ENCODE measurements around the gene U2AF2.

Gene U2AF2

GRCh38 chr19:55620410-55621204 lies 34.2 kb upstream of the U2AF2 start:
- DNase-seq: no peak

- no peak for DNase-seq
Measured at GRCh38 chr19:55621205-55621672, 33.6 kb upstream of the U2AF2 start.

- DNase-seq: no peak
Measured at GRCh38 chr19:55621673-55622231, 33.1 kb upstream of the U2AF2 start.

DNA sequence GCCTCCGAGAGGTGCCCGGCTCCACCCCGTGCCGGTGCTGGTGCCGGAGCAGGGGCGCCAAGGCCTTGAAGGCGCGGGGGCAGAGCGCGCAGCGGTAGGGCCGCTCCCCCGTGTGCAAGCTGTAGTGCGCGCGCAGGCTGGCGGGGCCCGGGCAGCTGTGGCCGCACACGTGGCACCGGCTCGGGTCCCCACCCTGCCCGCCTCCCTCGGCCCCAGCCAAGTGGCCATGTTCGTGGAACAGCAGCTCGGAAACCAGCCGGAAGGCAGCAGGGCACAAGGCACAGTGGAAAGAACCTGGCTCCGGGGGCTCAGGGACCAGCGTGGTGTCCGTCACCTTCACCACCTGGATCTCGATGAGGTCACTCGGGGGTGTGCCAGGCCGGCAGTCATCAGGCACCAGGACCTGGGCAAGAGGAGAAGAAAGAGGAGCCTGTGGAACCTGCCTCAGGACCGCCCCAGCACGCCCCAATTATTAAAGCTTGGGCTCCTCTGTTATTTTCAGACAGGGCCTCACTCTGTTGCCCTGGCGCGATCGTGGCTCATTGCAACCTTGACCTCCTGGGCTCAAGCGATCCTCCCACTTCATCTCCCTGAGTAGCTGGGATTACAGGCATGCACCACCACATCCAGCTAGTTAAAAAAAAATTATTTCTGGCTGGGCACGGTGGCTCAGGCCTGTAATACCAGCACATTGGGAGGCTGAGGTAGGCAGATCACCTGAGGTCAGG lies 32.4 kb upstream of the U2AF2 start:
- no peak for DNase-seq

DNA sequence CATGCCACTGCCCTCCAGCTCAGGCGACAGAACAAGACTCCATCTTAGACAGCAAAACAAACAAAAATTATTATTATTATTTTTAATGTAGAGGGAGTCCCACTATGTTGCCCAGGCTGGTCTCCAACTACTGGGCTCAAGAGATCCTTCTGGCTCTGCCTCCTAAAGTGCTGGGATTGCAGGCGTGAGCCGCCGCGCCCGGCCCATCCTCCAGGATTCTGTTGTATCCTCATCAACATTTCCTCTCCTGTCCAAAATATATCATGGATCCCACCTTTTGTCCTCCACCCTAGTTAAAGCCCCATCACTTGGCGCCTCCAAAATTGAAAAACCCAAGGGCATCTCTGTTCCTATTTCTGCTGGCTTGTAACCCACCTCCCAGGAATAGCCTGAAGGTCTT lies 31.7 kb upstream of the U2AF2 start:
- no peak for DNase-seq

DNA sequence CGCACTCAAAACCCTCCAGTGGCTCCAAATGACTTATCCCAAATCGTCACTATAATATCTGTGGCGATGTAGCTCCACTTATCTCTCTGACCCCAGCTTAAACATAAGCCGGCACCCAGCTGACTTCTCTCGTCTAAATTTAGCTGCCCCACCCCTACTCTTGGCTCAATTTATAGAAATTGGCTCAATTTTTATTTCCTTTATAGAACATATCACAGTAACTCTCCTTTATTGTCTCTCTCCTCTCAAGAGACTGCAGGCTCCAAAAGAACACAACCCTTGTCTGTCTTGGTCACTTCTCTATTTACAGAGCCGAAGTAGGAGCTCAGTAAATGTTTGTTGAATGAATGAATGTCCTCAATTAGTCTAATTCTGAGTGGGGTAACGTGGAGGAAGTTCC lies 31.3 kb upstream of the U2AF2 start:
- DNase-seq: no peak

GRCh38 chr19:55624109-55625003 lies 30.5 kb upstream of the U2AF2 start, which contains the start of gene ZNF784:
Gene ZNF784, minus strand, starts transcription at chr19:55624566. Its CDS starts 5 bp downstream, at chr19:55624561.
- DNase-seq: peak; percentile 84

DNA sequence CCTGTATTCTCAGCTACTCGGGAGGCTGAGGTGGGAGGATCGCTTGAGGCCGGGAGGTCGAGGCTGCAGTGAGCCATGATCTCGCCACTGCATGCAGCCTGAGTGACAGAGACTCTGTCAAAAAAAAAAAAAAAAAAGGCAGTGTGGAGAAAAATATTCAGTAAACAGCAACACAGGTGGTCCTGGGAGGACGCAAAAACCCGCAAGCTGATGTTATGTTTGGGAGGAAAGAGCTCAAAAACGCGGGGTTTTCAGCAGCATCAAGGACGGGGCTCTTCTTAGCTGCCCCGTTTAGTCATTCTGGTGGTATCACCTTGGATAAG lies 29.9 kb upstream of the U2AF2 start:
- DNase-seq: no peak

- no peak for DNase-seq
Measured at GRCh38 chr19:55626350-55626749, 28.5 kb upstream of the U2AF2 start.

- peak; percentile 74 for DNase-seq
Measured at GRCh38 chr19:55632463-55632834, 22.4 kb upstream of the U2AF2 start.

DNA sequence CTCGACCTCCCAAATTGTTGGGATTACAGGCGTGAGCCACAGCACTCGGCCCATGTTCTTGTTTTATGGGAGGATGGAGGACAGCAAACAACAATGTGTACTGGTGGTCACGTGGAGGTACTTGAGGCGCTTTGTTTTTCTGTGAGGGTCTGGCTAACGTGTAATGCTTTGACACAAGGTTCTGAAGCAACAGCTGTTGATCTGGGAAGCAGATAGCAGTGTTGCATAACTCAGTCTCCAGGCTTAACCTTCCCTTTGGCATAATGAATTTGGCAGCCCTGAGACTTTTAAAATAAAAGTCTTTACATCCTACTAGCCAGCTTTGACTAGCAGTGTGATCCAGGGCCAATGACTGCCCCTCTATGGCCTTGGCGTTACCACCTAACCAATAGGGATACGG lies 21.0 kb upstream of the U2AF2 start:
- no peak for DNase-seq

DNA sequence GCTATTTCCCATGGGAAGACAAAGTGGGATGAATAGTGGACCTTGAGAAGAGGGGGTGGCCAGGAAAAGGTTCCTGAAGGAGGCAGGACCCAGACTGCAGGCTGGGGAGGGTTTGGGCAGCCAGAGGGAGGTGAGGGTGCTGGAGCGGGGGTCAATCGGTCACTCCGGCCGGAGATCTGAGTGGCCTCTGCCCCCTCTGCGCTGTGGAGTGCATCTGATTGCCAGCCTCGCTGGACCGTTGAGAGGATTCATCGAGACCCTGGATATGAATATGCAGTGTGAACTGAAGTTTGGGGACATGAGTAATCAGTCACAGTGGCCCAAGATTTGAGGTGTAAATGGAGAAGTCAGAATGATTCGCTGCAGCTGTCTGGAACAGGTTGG lies 19.5 kb upstream of the U2AF2 start:
- DNase-seq: no peak

GRCh38 chr19:55635856-55636440 lies 18.9 kb upstream of the U2AF2 start:
- no peak for DNase-seq

DNA sequence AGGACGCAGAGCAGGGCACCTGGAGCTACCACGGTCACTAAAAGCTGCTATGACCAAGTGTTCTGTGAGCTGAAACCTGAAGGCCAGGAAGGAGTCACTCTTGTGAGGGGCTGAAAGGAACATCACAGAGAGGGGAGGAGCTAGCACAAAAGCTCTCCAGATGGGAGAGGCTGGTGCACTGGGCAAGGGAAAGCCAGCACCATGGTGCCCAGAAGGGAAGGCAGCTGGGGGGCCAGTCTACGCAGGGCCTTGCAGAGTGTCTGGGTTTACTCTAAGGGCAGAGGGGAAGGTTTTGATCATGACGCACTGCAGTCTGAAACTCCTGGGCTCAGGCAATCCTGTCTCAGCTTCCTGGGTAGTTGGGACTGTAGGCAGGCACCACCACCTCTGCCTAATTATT lies 18.1 kb upstream of the U2AF2 start:
- DNase-seq: no peak

DNA sequence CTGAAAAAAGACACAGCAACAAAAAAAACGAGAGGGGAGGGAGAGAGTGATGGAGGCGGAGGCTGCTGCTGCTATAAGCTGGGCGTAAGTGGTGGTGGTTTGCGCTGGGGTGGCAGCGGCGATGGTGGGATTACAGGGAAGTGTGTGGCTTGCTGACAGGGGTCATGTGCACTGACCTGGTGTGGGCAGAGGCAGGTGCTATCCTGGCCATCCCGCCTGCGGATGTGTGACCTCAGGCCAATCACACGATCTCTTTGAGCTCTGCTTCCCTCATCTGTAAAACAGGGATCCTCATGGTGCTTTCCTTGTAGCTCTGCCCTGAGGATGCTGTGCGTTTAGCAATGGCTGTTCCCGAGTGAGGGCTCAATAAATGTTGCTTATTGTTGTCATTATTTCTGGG lies 17.3 kb upstream of the U2AF2 start:
- no peak for DNase-seq

- no peak for DNase-seq
Measured at GRCh38 chr19:55638864-55639359, 15.9 kb upstream of the U2AF2 start.

- peak; percentile 85 for DNase-seq
Measured at GRCh38 chr19:55640043-55640576, 14.7 kb upstream of the U2AF2 start.

DNA sequence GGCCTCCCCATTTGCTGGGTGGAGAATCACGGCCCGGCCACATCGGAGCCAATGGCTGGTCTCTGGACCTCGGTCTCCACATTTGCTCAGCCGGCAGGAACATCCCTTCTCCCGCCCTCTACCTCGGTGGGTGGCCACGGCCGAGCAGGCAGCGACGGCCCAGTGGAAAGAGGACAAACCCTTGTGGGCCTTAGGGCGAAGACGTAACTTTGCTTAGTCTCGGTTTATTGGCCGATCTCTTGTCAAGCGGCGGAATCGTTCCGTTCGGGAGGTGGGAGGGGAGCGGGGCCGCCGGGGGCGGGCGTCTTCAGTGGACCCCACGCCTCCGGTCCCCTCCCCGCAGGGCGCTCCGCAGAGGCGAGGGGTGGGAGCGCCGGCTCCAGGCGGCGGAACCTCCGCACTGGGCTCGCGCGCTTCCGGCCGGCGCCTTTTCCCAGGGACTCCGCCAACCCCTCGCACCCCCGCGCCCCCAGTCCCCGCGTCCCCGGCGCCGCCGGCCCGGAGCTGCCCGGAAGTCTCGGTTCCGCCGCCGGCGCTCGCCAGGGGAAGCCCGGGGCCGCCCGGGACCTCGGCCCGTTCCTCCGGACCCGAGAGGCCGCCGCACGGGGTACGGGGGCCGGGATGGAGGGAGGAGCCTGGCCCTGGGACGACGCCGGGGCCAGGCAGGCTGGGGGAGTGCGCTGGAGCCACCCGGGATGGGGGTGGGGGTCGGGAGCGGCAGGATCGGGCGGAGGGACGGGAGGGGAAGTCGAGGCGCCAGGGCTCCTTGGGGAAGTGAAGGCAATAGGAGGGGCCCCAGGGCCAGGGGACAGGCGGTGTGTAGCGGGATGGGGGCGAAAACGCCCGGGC lies 14.0 kb upstream of the U2AF2 start, which contains the start of gene ZNF580:
ZNF580 (plus strand) TSS at position 426 of the 849 bp plus-strand sequence. CDS start 1,507 bp downstream, outside the sequence.
- no peak for DNase-seq

DNA sequence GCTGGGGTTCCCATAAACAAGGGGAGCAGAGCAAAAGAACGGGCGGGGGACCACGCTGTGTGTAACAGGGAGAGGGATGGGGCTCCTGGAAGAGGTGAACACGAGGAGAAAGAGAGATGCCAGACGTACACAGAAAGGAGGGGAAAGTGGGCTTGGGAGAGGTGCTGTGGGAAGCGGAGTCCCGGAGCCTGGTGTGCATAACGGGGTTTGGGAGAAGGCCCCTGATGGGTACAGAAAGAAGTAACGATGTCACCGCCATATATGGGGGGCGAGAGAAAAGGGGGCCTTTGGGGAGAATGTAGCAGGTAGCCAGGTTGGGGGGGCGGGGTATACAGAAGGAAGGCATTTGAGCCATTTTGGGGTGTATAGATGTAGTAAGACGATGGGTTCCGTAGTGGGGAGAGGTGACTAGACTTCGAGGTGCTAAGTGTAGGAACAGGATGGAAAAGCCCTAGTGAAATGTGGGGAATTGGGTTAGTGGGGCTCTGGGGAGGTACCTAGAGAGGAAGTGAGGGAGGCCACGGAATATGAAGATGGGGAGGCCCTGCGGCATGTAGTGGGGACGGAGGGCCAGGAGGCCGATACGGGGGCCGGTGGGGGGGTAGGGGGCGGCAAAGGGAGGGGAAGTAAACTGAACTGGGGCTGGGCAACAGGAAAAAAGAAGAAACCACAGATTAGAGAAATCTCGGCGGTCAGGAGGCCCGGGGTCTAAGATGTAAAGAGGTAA lies 13.2 kb upstream of the U2AF2 start:
- DNase-seq: peak; percentile 60

Measured in right kidney (tissue), 1 donor.